MM.1S (cell line): ENCODE results near the gene GPR157.

Experiments used
- DNase-seq: peaks from one replicate; pipeline ENCODE4 v3.0.0-alpha.2; 2015
- H2AFZ ChIP-seq: fragments of 300-600 bp; sonication (generic); 2 replicates; pipeline ENCODE4 v1.6.0; 2016; ENCODE audit warnings: antibody characterized with exemption, low read length
- H3F3A ChIP-seq: fragments of 300-600 bp; sonication (generic); 2 replicates; pipeline ENCODE4 v1.6.1; 2016; ENCODE audit warnings: mild to moderate bottlenecking, antibody characterized with exemption, low read length, moderate library complexity, mixed read lengths; ENCODE audit not compliant: insufficient read depth
- H3K27ac ChIP-seq: fragments of 300-600 bp; sonication (generic); 2 replicates; pipeline ENCODE4 v1.5.1; 2016; ENCODE audit warnings: mild to moderate bottlenecking, low read length
- H3K27me3 ChIP-seq: fragments of 300-600 bp; sonication (generic); replicated peaks from 2 replicates; pipeline ENCODE4 v1.6.0; 2016; ENCODE audit warnings: low read length; ENCODE audit not compliant: insufficient read depth
- H3K36me3 ChIP-seq: fragments of 300-600 bp; sonication (generic); replicated peaks from 2 replicates; pipeline ENCODE4 v1.6.1; 2016; ENCODE audit warnings: mild to moderate bottlenecking, low read length, mixed read lengths; ENCODE audit not compliant: insufficient read depth
- H3K4me1 ChIP-seq: fragments of 300-600 bp; sonication (generic); 2 replicates; pipeline ENCODE4 v1.6.1; 2016; ENCODE audit warnings: low read length, mixed read lengths
- H3K4me2 ChIP-seq: fragments of 300-600 bp; sonication (generic); 2 replicates; pipeline ENCODE4 v1.6.0; 2016; ENCODE audit warnings: low read depth, low read length
- H3K4me3 ChIP-seq: fragments of 300-600 bp; sonication (generic); 2 replicates; pipeline ENCODE4 v1.5.1; 2016; ENCODE audit warnings: low read length, mixed read lengths
- H3K79me2 ChIP-seq: fragments of 300-600 bp; sonication (generic); 2 replicates; pipeline ENCODE4 v1.6.1; 2016; ENCODE audit warnings: mixed run types, low read length, mixed read lengths
- H3K9ac ChIP-seq: fragments of 300-600 bp; sonication (generic); 2 replicates; pipeline ENCODE4 v1.6.1; 2016; ENCODE audit warnings: low read length, mixed read lengths
- H3K9me2 ChIP-seq: fragments of 300-600 bp; sonication (generic); replicated peaks from 2 replicates; pipeline ENCODE4 v1.6.1; 2016; ENCODE audit warnings: mild to moderate bottlenecking, low read length, mixed read lengths; ENCODE audit not compliant: insufficient read depth
- H3K9me3 ChIP-seq: fragments of 300-600 bp; sonication (generic); replicated peaks from 2 replicates; pipeline ENCODE4 v1.6.1; 2016; ENCODE audit warnings: mild to moderate bottlenecking, low read length, mixed read lengths; ENCODE audit not compliant: insufficient read depth
- H4K20me1 ChIP-seq: fragments of 300-600 bp; sonication (generic); 2 replicates; pipeline ENCODE4 v1.6.1; 2016; ENCODE audit warnings: mild to moderate bottlenecking, low read length, moderate library complexity, mixed read lengths; ENCODE audit not compliant: insufficient read depth
- CTCF ChIP-seq: fragments of 300-600 bp; sonication (generic); IDR thresholded peaks from 2 replicates; pipeline ENCODE4 v1.5.1; 2016; ENCODE audit warnings: antibody characterized with exemption, low read length, mixed read lengths
- EZH2 ChIP-seq: fragments of 300-600 bp; sonication (generic); optimal IDR thresholded peaks from 2 replicates; pipeline ENCODE3; 2017; ENCODE audit warnings: low read depth, mild to moderate bottlenecking, antibody characterized with exemption, low read length, mixed read lengths
- EZH2phosphoT487 ChIP-seq: fragments of 300-600 bp; sonication (generic); IDR thresholded peaks from 2 replicates; pipeline ENCODE4 v1.6.1; 2018; ENCODE audit warnings: antibody characterized with exemption, low read length

GPR157 gene

GRCh38 chr1:9169601-9170137 is 40.8 kb upstream of the GPR157 start:
- no peaks in the 10 kb centered on the region for H3K9me2 ChIP-seq
- no peaks in the 10 kb centered on the region for H3K27me3 ChIP-seq
- H3K9ac ChIP-seq: no peak overlapping the region
- no peak overlapping the region for H2AFZ ChIP-seq
- no peaks in the 10 kb centered on the region for H3K79me2 ChIP-seq
- no peaks in the 10 kb centered on the region for H3K36me3 ChIP-seq
- DNase-seq: no peak
- TF ChIP-seq CTCF (no peak), EZH2phosphoT487 (no peak), EZH2 (no peak)
- H3K4me3 ChIP-seq: no peak overlapping the region
- H3F3A ChIP-seq: peaks cover 2% of the 10 kb centered on the region; the same call in 1 of the 2 replicates
- H3K9me3 ChIP-seq: no peaks in the 10 kb centered on the region
- H3K4me2 ChIP-seq: no peak overlapping the region
- H3K4me1 ChIP-seq: peaks cover 9% of the 10 kb centered on the region
- no peaks in the 10 kb centered on the region for H4K20me1 ChIP-seq
- H3K27ac ChIP-seq: no peak overlapping the region

- Histone ChIP-seq H3K79me2 (no peaks in the 10 kb centered on the region), H3K9ac (no peak overlapping the region), H3K27me3 (no peaks in the 10 kb centered on the region), H3K27ac (no peak overlapping the region), H3K9me3 (no peaks in the 10 kb centered on the region), H3K4me2 (no peak overlapping the region), H3K4me3 (no peak overlapping the region), H3K9me2 (no peaks in the 10 kb centered on the region), H3K4me1 (peaks cover 29% of the 10 kb centered on the region), H3K36me3 (no peaks in the 10 kb centered on the region), H2AFZ (no peak overlapping the region), H4K20me1 (no peaks in the 10 kb centered on the region), H3F3A (peaks cover 20% of the 10 kb centered on the region)
- TF ChIP-seq CTCF (no peak), EZH2phosphoT487 (no peak), EZH2 (no peak)
- DNase-seq: no peak
Observed at GRCh38 chr1:9167638-9168037, 38.7 kb upstream of the GPR157 start.

GRCh38 chr1:9166289-9167235 is 37.7 kb upstream of the GPR157 start:
- no peaks in the 10 kb centered on the region for H3K9me3 ChIP-seq
- no peaks in the 10 kb centered on the region for H4K20me1 ChIP-seq
- TF ChIP-seq EZH2 (no peak), CTCF (no peak), EZH2phosphoT487 (no peak)
- no peaks in the 10 kb centered on the region for H3K79me2 ChIP-seq
- H3K9me2 ChIP-seq: no peaks in the 10 kb centered on the region
- H2AFZ ChIP-seq: no peak overlapping the region
- H3K36me3 ChIP-seq: no peaks in the 10 kb centered on the region
- H3K27me3 ChIP-seq: no peaks in the 10 kb centered on the region
- H3K4me1 ChIP-seq: peaks cover 37% of the 10 kb centered on the region
- peaks cover 20% of the 10 kb centered on the region for H3F3A ChIP-seq
- H3K4me2 ChIP-seq: no peak overlapping the region
- no peak for DNase-seq
- H3K4me3 ChIP-seq: no peak overlapping the region
- no peak overlapping the region for H3K27ac ChIP-seq
- no peak overlapping the region for H3K9ac ChIP-seq
